BLaER1 treated with 17β-estradiol and CSF1 and Interleukin-3, amounts not matched to agents 10 nM and 100 nM (cell line): ENCODE data around the gene NBAS.
"Not testable (repeated sequence)": the region's sequence is repeated elsewhere in the genome, so short reads cannot be mapped to it uniquely, and the experiment has no call there.

Experiments used
- H3K27ac ChIP-seq, 11 experiments: shearing (Covaris generic); formaldehyde crosslinking; 2 replicates each; pipeline ENCODE4 v1.8.1; 2022
- H3K27me3 ChIP-seq, 11 experiments: shearing (Covaris generic); formaldehyde crosslinking; 2 replicates each; pipeline ENCODE4 v1.8.1; 2022
- H3K36me3 ChIP-seq, 11 experiments: shearing (Covaris generic); formaldehyde crosslinking; 2 replicates each; pipeline ENCODE4 v1.8.1; 2022
- H3K4me1 ChIP-seq, 10 experiments: shearing (Covaris generic); formaldehyde crosslinking; 2 replicates each; pipeline ENCODE4 v1.8.1; 2022
- H3K4me2 ChIP-seq, 11 experiments: shearing (Covaris generic); formaldehyde crosslinking; 2 replicates each; pipeline ENCODE4 v1.8.1; 2022
- H3K4me3 ChIP-seq, 10 experiments: shearing (Covaris generic); formaldehyde crosslinking; 2 replicates each; pipeline ENCODE4 v1.8.1; 2022
- H3K9ac ChIP-seq, 11 experiments: shearing (Covaris generic); formaldehyde crosslinking; 2 replicates each; pipeline ENCODE4 v1.8.1; 2022
- H3K9me3 ChIP-seq, 11 experiments: shearing (Covaris generic); formaldehyde crosslinking; replicated peaks in 1 of 11; 2 replicates each; pipeline ENCODE4 v1.8.1; 2022
- H4K20me1 ChIP-seq, 11 experiments: shearing (Covaris generic); formaldehyde crosslinking; 2 replicates each; pipeline ENCODE4 v1.8.1; 2022
- Cebpa-rat ChIP-seq, 11 experiments: shearing (Covaris generic); IDR thresholded peaks; 2 replicates each; pipeline ENCODE4 v1.8.1; 2022

Gene NBAS

DNA sequence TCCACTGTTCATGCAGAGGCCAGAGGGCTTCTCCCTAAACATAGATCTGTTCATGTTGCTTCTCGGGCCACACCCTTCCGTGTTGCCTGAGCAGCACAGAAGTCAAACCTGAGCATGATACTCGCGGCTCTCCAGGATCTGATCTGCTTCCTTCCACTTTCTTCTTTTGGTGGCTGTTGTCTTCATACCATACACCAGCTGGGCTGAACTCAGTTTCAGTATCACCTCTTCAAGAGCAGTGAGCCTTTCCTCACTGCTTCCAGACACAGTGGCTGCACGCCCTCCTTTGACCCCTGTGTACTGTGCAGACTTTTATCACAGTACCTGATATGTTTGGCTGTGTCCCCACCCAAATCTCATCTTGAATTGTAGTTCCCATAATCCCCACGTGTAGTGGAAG lies 348.9 kb downstream of the NBAS start:
- Histone ChIP-seq H3K4me3 (no peak overlapping the region), H3K4me1 (no peaks in the 10 kb centered on the region), H3K27me3 (no peaks in the 10 kb centered on the region), H3K27ac (no peak overlapping the region), H3K36me3 (peaks cover 8 to 80% (median 39%) of the 10 kb centered on the region in 11 experiments; a peak in 20 of 22 replicates), H4K20me1 (no peaks in the 10 kb centered on the region), H3K4me2 (no peak overlapping the region), H3K9ac (no peak overlapping the region), H3K9me3 (peaks cover 3 to 27% (median 19%) of the 10 kb centered on the region in 11 experiments; a peak in 19 of 22 replicates)
- TF ChIP-seq Cebpa-rat (IDR thresholded peaks at IDR 0.05): no peak

DNA sequence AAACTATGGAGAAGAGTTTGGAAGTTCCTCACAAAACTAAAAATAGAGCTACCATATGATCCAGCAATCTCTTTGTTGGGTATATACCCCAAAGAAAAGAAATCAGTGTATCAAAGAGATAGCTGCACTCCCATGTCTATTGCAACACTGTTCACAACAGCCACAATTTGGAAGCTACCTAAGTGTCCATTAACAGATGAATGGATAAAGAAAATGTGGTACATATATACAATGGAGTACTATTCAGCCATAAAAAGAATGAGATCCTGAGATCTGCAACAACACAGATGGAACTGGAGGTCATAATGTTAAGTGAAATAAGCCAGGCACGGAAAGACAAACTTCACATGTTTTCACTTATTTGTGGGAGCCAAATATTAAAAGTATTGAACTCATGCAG lies 350.6 kb downstream of the NBAS start:
- not testable (repeated sequence) for H4K20me1 ChIP-seq, H3K27me3 ChIP-seq, H3K9ac ChIP-seq, H3K27ac ChIP-seq, H3K4me2 ChIP-seq, H3K4me3 ChIP-seq, H3K4me1 ChIP-seq
- H3K9me3 ChIP-seq: peaks cover 3 to 32% (median 19%) of the 10 kb centered on the region in 11 experiments; a peak in 20 of 22 replicates
- H3K36me3 ChIP-seq: peaks cover 8 to 76% (median 44%) of the 10 kb centered on the region in 11 experiments; a peak in 21 of 22 replicates

DNA sequence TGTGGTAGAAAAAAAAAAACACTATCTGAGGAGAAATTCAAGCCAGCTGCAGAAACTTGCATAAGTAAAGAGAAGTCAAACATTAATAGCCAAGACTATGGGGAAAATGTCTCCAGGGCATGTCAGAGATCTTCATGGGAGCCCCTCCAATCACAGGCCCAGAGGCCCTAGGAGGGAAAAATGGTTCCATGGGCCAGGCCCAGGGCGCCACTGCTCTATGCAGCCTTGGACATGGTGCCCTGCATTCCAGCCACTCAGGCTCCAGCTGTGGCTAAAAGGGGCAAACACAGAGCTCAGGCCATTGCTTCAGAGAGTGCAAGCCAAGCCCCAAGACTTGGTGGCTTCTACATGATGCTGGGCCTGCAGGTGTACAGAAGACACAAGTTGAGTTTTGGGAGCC lies 354.7 kb downstream of the NBAS start:
- no peak overlapping the region for H3K9ac ChIP-seq
- H3K27ac ChIP-seq: no peak overlapping the region
- no peak for TF ChIP-seq Cebpa-rat (IDR thresholded peaks at IDR 0.05)
- H3K4me3 ChIP-seq: no peak overlapping the region
- no peak overlapping the region for H3K4me2 ChIP-seq
- peaks cover 0 to 14% (median 1%) of the 10 kb centered on the region in 11 experiments; a peak in 7 of 22 replicates for H3K9me3 ChIP-seq
- no peaks in the 10 kb centered on the region for H3K27me3 ChIP-seq
- H3K36me3 ChIP-seq: peaks cover 0 to 43% (median 20%) of the 10 kb centered on the region in 11 experiments; a peak in 21 of 22 replicates
- H4K20me1 ChIP-seq: no peaks in the 10 kb centered on the region
- H3K4me1 ChIP-seq: no peaks in the 10 kb centered on the region

DNA sequence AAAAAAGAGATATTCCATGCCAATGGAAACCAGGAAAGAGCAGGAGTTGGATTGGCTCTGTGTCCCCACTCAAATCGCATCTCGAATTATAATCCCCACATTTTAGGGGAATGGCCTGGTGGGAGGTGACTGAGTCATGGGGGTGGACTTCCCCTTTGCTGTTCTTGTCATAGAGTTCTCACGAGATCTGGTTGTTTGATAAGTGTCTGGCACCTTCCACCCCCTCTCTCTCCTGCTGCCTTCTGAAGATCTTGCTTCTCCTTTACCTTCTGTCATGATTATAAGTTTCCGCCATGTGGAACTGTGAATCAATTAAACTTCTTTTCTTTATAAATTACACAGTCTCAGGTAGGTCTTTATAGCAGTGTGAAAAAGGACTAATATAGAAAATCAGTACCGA lies 355.6 kb downstream of the NBAS start:
- no peak overlapping the region for H3K27ac ChIP-seq
- H3K27me3 ChIP-seq: no peaks in the 10 kb centered on the region
- H3K4me1 ChIP-seq: no peaks in the 10 kb centered on the region
- H3K9me3 ChIP-seq: peaks cover 0 to 11% (median 0%) of the 10 kb centered on the region in 11 experiments; a peak in 7 of 22 replicates
- H4K20me1 ChIP-seq: no peaks in the 10 kb centered on the region
- TF ChIP-seq Cebpa-rat (IDR thresholded peaks at IDR 0.05): no peak
- no peak overlapping the region for H3K9ac ChIP-seq
- H3K4me2 ChIP-seq: no peak overlapping the region
- no peak overlapping the region for H3K4me3 ChIP-seq
- H3K36me3 ChIP-seq: peaks cover 0 to 35% (median 17%) of the 10 kb centered on the region in 11 experiments; a peak in 21 of 22 replicates

GRCh38 chr2:15201009-15201408 lies 360.1 kb downstream of the NBAS start:
- peaks cover 0 to 12% (median 0%) of the 10 kb centered on the region in 11 experiments; a peak in 6 of 22 replicates for H3K36me3 ChIP-seq
- H3K27me3 ChIP-seq: no peaks in the 10 kb centered on the region
- no peaks in the 10 kb centered on the region; a peak in 1 of 22 replicates for H3K9me3 ChIP-seq
- H4K20me1 ChIP-seq: no peaks in the 10 kb centered on the region
- H3K4me3 ChIP-seq: no peak overlapping the region
- H3K9ac ChIP-seq: no peak overlapping the region
- TF ChIP-seq Cebpa-rat (IDR thresholded peaks at IDR 0.05): no peak
- H3K4me1 ChIP-seq: no peaks in the 10 kb centered on the region
- no peak overlapping the region for H3K27ac ChIP-seq
- H3K4me2 ChIP-seq: no peak overlapping the region

DNA sequence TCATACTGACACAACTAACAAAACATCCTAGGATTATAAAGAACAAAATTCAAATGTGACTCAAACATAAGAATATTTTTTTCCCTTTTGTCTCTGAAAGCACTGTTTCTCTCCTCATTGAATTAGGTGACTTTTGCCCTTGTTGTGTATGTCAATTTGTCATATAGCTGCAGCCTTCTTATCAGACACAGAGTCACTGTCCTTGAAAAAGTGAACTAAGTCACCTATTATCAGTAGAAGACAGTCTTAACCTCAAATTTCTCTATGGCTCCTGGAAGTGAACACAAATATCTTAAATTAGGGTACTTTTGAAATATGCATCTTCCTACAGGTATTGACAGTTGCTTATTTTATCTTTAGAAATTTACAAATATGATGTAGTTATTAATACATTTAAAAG lies 360.6 kb downstream of the NBAS start:
- H3K27ac ChIP-seq: no peak overlapping the region

GRCh38 chr2:15198051-15198450 lies 363.1 kb downstream of the NBAS start:
- no peak for TF ChIP-seq Cebpa-rat (IDR thresholded peaks at IDR 0.05)
- no peaks in the 10 kb centered on the region for H3K27me3 ChIP-seq
- no peaks in the 10 kb centered on the region for H4K20me1 ChIP-seq
- H3K4me3 ChIP-seq: no peak overlapping the region
- H3K36me3 ChIP-seq: peaks cover 0 to 5% (median 0%) of the 10 kb centered on the region in 11 experiments; a peak in 2 of 22 replicates
- no peak overlapping the region for H3K4me2 ChIP-seq
- no peaks in the 10 kb centered on the region for H3K9me3 ChIP-seq
- H3K4me1 ChIP-seq: no peaks in the 10 kb centered on the region
- no peak overlapping the region for H3K9ac ChIP-seq
- H3K27ac ChIP-seq: no peak overlapping the region

More for the DNA sequence above, 360.6 kb downstream of the NBAS start:
- H3K27me3 ChIP-seq: no peaks in the 10 kb centered on the region
- peaks cover 0 to 10% (median 0%) of the 10 kb centered on the region in 11 experiments; a peak in 6 of 22 replicates for H3K36me3 ChIP-seq
- no peak overlapping the region for H3K4me2 ChIP-seq
- no peak for TF ChIP-seq Cebpa-rat (IDR thresholded peaks at IDR 0.05)
- no peak overlapping the region for H3K4me3 ChIP-seq
- no peaks in the 10 kb centered on the region for H4K20me1 ChIP-seq
- no peaks in the 10 kb centered on the region; a peak in 1 of 22 replicates for H3K9me3 ChIP-seq
- no peaks in the 10 kb centered on the region for H3K4me1 ChIP-seq
- H3K9ac ChIP-seq: no peak overlapping the region

DNA sequence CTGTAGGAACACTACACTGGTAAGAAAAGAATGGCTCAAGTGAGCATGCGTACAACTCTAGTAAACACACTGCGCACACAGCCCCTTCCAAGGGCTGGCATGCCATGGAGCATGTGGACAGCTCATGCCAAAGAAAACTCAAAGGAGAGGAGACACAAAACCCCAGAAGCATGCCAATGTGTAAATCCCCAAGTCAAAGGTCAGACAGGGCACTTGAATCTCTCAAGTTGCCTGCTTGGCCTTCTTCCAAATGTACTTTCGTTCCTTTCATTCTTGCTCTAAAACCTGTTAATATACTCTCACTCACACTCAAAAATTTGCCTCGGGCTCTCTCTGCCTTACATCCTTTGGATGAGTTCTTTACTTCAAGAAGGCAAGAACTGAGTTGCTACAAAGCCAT lies 365.3 kb downstream of the NBAS start:
- Histone ChIP-seq H3K4me1 (no peaks in the 10 kb centered on the region), H3K36me3 (peaks cover 0 to 5% (median 0%) of the 10 kb centered on the region in 11 experiments; a peak in 1 of 22 replicates)
- no peak for TF ChIP-seq Cebpa-rat (IDR thresholded peaks at IDR 0.05)

GRCh38 chr2:15191789-15192188 lies 369.3 kb downstream of the NBAS start:
- Histone ChIP-seq H3K27me3 (no peaks in the 10 kb centered on the region), H3K4me1 (no peaks in the 10 kb centered on the region), H3K4me3 (no peak overlapping the region), H3K36me3 (peaks cover 9 to 40% (median 20%) of the 10 kb centered on the region in 11 experiments; a peak in 21 of 22 replicates), H3K9me3 (no peaks in the 10 kb centered on the region), H4K20me1 (no peaks in the 10 kb centered on the region), H3K9ac (no peak overlapping the region), H3K27ac (no peak overlapping the region), H3K4me2 (no peak overlapping the region)
- TF ChIP-seq Cebpa-rat (IDR thresholded peaks at IDR 0.05): no peak

More for the DNA sequence above, 365.3 kb downstream of the NBAS start:
- no peaks in the 10 kb centered on the region for H3K27me3 ChIP-seq
- H3K27ac ChIP-seq: no peak overlapping the region
- H3K4me3 ChIP-seq: no peak overlapping the region
- H3K9me3 ChIP-seq: no peaks in the 10 kb centered on the region
- no peaks in the 10 kb centered on the region for H4K20me1 ChIP-seq
- H3K4me2 ChIP-seq: no peak overlapping the region
- H3K9ac ChIP-seq: no peak overlapping the region

GRCh38 chr2:15189216-15189615 lies 371.9 kb downstream of the NBAS start:
- no peaks in the 10 kb centered on the region for H4K20me1 ChIP-seq
- no peak overlapping the region for H3K4me3 ChIP-seq
- peaks cover 14 to 61% (median 30%) of the 10 kb centered on the region in 11 experiments for H3K36me3 ChIP-seq
- no peaks in the 10 kb centered on the region for H3K4me1 ChIP-seq
- H3K27me3 ChIP-seq: no peaks in the 10 kb centered on the region
- H3K27ac ChIP-seq: no peak overlapping the region
- H3K9ac ChIP-seq: no peak overlapping the region
- no peaks in the 10 kb centered on the region for H3K9me3 ChIP-seq
- H3K4me2 ChIP-seq: no peak overlapping the region
- no peak for TF ChIP-seq Cebpa-rat (IDR thresholded peaks at IDR 0.05)
